DMS79 treated with DMSO at 0.1 percent for 48 hours (cell line): ENCODE results near the gene PES1.
"Not testable (repeated sequence)": the region's sequence is repeated elsewhere in the genome, so short reads cannot be mapped to it uniquely, and the experiment has no call there.

Experiments
- DNase-seq: peaks from one replicate; lab custom pipeline; 2025; lab: John Stamatoyannopoulos, UW

The PES1 gene

GRCh38 chr22:30607939-30608338 is 16.2 kb upstream of the PES1 start:
- no peak for DNase-seq

- no peak for DNase-seq
These were observed 15.7 kb upstream of the PES1 start for GRCh38 chr22:30607300-30607930.

- peak; percentile 63 for DNase-seq
These were observed 15.0 kb upstream of the PES1 start, which contains the start of gene TCN2 for GRCh38 chr22:30606455-30607299. Gene TCN2 (plus strand): TSS chr22:30607174. CDS start chr22:30607332, 158 bp downstream.

GRCh38 chr22:30605449-30606110 is 13.9 kb upstream of the PES1 start:
- peak; percentile 2 for DNase-seq

- no peak for DNase-seq
These were observed 13.0 kb upstream of the PES1 start for GRCh38 chr22:30604723-30605122.

- DNase-seq = no peak
These were observed 12.1 kb upstream of the PES1 start for GRCh38 chr22:30603801-30604200.

GRCh38 chr22:30602049-30602448 is 10.3 kb upstream of the PES1 start:
- DNase-seq = no peak

GRCh38 chr22:30601464-30601863 is 9.8 kb upstream of the PES1 start:
- DNase-seq = no peak

GRCh38 chr22:30600921-30601320 is 9.2 kb upstream of the PES1 start:
- no peak for DNase-seq

- DNase-seq = no peak
These were observed 7.3 kb upstream of the PES1 start for GRCh38 chr22:30598986-30599385.

GRCh38 chr22:30596886-30597285 is 5.2 kb upstream of the PES1 start:
- no peak for DNase-seq

GRCh38 chr22:30596199-30596598 is 4.5 kb upstream of the PES1 start:
- DNase-seq = no peak

GRCh38 chr22:30592360-30592713 is 627 bp upstream of the PES1 start:
- not testable (repeated sequence) for DNase-seq

GRCh38 chr22:30591191-30591587 is 521 bp downstream of the PES1 start:
- no peak for DNase-seq

GRCh38 chr22:30586414-30586813 is 5.3 kb downstream of the PES1 start:
- no peak for DNase-seq

- DNase-seq = no peak
These were observed 7.3 kb downstream of the PES1 start for GRCh38 chr22:30584441-30584840.

GRCh38 chr22:30582788-30583545 is 8.7 kb downstream of the PES1 start:
- DNase-seq = no peak

- no peak for DNase-seq
These were observed 9.7 kb downstream of the PES1 start for GRCh38 chr22:30582051-30582450.

- DNase-seq = no peak
These were observed 10.8 kb downstream of the PES1 start for GRCh38 chr22:30580896-30581295.

- DNase-seq = no peak
These were observed 13.2 kb downstream of the PES1 start for GRCh38 chr22:30578481-30578880.

- DNase-seq = no peak
These were observed 15.9 kb downstream of the PES1 start for GRCh38 chr22:30575859-30576258.

GRCh38 chr22:30574997-30575671 is 16.6 kb downstream of the PES1 start:
- no peak for DNase-seq
